Small intestine (tissue), 7 donors: ENCODE results near the gene MYCBPAP. TPM values are rescaled to one million over a fixed set of nuclear protein-coding genes. Genes with fewer than 3 reads are reported as not detected.

Experiments used
- DNase-seq, 2 donors: peaks; one replicate each; pipeline versions ENCODE4 v3.0.0 to v3.0.0-alpha.2; 2013
- FAIRE-seq: peaks from 2 replicates; lab custom pipeline; 2012; peaks lifted over from hg19 to GRCh38; lab: Jason Lieb, UNC
- H3K27ac ChIP-seq, 3 donors: one replicate each; pipeline ENCODE4 v1.5.1; 2013; ENCODE audit warnings: low read length in 2 of 3, mild to moderate bottlenecking in 2 of 3, control low read depth in 1 of 3, inconsistent platforms in 1 of 3, low read depth in 1 of 3, moderate library complexity in 1 of 3
- H3K27me3 ChIP-seq, 3 donors: one replicate each; pipeline ENCODE4 v1.6.1; 2013; ENCODE audit warnings: low read length in 3 of 3, inconsistent platforms in 1 of 3; ENCODE audit not compliant: control insufficient read depth in 3 of 3, insufficient read depth in 3 of 3
- H3K36me3 ChIP-seq, 3 donors: one replicate each; pipeline ENCODE4 v1.6.1; 2013; ENCODE audit warnings: low read length in 3 of 3, inconsistent platforms in 1 of 3, low read depth in 1 of 3, mild to moderate bottlenecking in 1 of 3, moderate library complexity in 1 of 3; ENCODE audit not compliant: control insufficient read depth in 3 of 3, insufficient read depth in 2 of 3
- H3K4me1 ChIP-seq, 3 donors: one replicate each; pipeline ENCODE4 v1.6.1; 2013; ENCODE audit warnings: low read length in 2 of 3, inconsistent platforms in 1 of 3, low read depth in 1 of 3, mild to moderate bottlenecking in 1 of 3, moderate library complexity in 1 of 3; ENCODE audit not compliant: control insufficient read depth in 3 of 3, insufficient read depth in 2 of 3
- H3K4me3 ChIP-seq, 3 donors: one replicate each; pipeline ENCODE4 v1.5.1; 2013; ENCODE audit warnings: low read length in 3 of 3, control low read depth in 1 of 3, inconsistent platforms in 1 of 3, low read depth in 1 of 3, mild to moderate bottlenecking in 1 of 3, moderate library complexity in 1 of 3
- H3K9me3 ChIP-seq, 2 donors: one replicate each; pipeline ENCODE4 v1.6.1; 2013; ENCODE audit warnings: low read depth in 1 of 2, low read length in 1 of 2; ENCODE audit not compliant: control insufficient read depth in 2 of 2, insufficient read depth in 1 of 2
- WGBS, 3 donors: extraction: QIAGEN DNeasy Blood & Tissue Kit; methylation state at CpG; one replicate each; pipeline ENCODE4 v1.1.7; 2013; 5-methylcytosine and 5-hydroxymethylcytosine counted together
- polyA plus RNA-seq, 4 donors: library from polyadenylated mRNA; stranded (reverse) in 3 of 4; unstranded in 1 of 4; fragments of 200-250 nt in 3 of 4; fragments of 120-200 nt in 1 of 4; gene quantifications; one replicate each; pipeline versions ENCODE4 v1.2.1 to v1.2.3, GENCODE V29; 2013
- donor health status: healthy with polysubstance abuse.
- donor health status: control.
- donor health status: control.
- donor health status: Bipolar disorder and iron deficiency.
- donor health status: healthy.

MYCBPAP gene
- polyA plus RNA-seq, 4 donors: 0.13 to 1.6 (median 0.45) TPM; not detected in 1

GRCh38 chr17:50547035-50547735 lies 38.9 kb downstream of the MYCBPAP start, which contains the start of gene SPATA20:
TSS of gene SPATA20 (plus strand) at chr17:50547174. CDS start at chr17:50547209, 35 bp downstream.
- WGBS, 3 donors: 2 to 3% (median 2%) methylated on average over 30 to 42 of the region's 42 CpGs
- Histone ChIP-seq H3K4me1 (peaks cover 0 to 35% (median 4%) of the 10 kb centered on the region in 3 donors), H3K9me3 (no peaks in the 10 kb centered on the region), H3K36me3 (peaks cover 0 to 40% (median 0%) of the 10 kb centered on the region in 3 donors), H3K4me3 (peak within 1 kb of the TSS; percentile 37 to 55 (median 44)), H3K27ac (peak within 1 kb of the TSS in 1 of 3 donors; percentile 37), H3K27me3 (no peaks in the 10 kb centered on the region)
- peak; percentile 92 to 96 for DNase-seq
- FAIRE-seq: no peak

DNA sequence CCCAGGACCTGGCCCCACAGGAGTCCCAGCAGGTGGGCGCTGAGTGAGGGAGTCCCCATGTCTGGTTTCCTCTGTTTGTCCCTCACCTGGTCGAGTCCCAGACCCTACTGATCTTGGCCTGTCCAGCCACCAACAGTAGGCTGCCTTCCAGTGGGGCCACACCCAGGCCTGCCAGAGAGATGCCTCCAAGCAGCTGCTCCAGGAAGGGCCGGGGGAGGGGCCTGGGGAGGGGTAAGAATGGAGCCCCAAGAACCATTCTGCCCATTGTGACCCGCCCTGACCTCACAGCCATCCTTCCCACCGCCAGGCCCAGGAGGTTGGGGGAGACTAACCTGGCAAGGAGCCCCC lies 39.5 kb downstream of the MYCBPAP start:
- H3K27me3 ChIP-seq: no peaks in the 10 kb centered on the region
- no peak overlapping the region for H3K27ac ChIP-seq
- H3K4me1 ChIP-seq: peaks cover 0 to 30% (median 4%) of the 10 kb centered on the region in 3 donors
- no peak for FAIRE-seq
- H3K9me3 ChIP-seq: no peaks in the 10 kb centered on the region
- H3K4me3 ChIP-seq: peak overlapping the region in 1 of 3 donors; percentile 44
- peak; percentile 37 to 39 for DNase-seq
- peaks cover 0 to 42% (median 0%) of the 10 kb centered on the region in 3 donors for H3K36me3 ChIP-seq
- 31 to 70% (median 59%) methylated on average over 5 of the region's 5 CpGs for WGBS, 3 donors

DNA sequence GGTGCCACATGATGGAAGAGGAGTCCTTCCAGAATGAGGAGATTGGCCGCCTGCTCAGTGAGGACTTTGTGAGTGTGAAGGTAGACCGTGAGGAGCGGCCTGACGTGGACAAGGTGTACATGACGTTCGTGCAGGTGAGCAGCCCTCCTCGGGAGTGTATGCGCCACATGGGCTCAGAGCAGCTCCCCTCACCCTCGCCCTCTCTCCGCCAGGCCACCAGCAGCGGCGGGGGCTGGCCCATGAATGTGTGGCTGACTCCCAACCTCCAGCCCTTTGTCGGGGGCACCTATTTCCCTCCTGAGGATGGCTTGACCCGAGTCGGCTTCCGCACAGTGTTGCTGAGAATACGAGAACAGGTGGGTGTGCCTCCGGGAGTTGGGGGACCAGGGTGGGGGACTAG lies 40.6 kb downstream of the MYCBPAP start:
- peaks cover 0 to 19% (median 1%) of the 10 kb centered on the region in 3 donors for H3K4me1 ChIP-seq
- no peaks in the 10 kb centered on the region for H3K27me3 ChIP-seq
- H3K36me3 ChIP-seq: peaks cover 0 to 50% (median 0%) of the 10 kb centered on the region in 3 donors
- no peaks in the 10 kb centered on the region for H3K9me3 ChIP-seq
- H3K27ac ChIP-seq: no peak overlapping the region
- 84 to 88% (median 85%) methylated on average over 18 of the region's 18 CpGs for WGBS, 3 donors
- no peak overlapping the region for H3K4me3 ChIP-seq
- FAIRE-seq (no peak), DNase-seq (no peak)

DNA sequence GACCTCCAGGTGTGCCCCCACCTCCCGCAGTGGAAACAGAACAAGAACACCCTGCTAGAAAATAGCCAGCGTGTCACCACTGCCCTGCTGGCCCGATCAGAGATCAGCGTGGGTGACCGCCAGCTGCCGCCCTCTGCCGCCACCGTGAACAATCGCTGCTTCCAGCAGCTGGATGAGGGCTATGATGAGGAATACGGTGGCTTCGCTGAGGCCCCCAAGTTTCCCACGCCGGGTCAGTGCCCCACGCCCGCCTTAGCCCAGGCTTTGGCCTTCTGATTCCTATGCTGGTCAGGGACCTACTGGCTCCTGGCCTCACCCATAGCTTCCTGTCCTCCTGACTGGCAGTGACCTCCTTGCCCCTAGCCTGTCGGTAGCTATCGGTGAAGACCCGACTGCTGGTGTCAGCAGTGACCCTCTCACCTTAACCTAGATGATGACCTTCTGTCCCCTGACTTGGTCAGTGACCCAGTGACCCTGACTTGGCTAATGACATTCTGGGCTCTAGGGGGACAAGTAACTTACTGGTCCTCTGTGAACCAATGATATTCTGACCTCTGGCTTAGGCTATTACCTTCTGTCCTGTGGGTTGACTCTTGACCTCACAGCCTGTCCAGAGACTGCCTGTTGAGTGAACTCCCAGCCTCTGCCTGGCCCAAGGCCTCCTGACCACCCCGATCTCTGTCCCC lies 41.2 kb downstream of the MYCBPAP start:
- H3K27me3 ChIP-seq: no peaks in the 10 kb centered on the region
- peaks cover 0 to 19% (median 0%) of the 10 kb centered on the region in 3 donors for H3K4me1 ChIP-seq
- WGBS, 3 donors: 91 to 94% (median 93%) methylated on average over 19 of the region's 19 CpGs
- peaks cover 0 to 55% (median 0%) of the 10 kb centered on the region in 3 donors for H3K36me3 ChIP-seq
- no peak overlapping the region for H3K4me3 ChIP-seq
- H3K9me3 ChIP-seq: no peaks in the 10 kb centered on the region
- DNase-seq: no peak
- FAIRE-seq: no peak
- no peak overlapping the region for H3K27ac ChIP-seq

DNA sequence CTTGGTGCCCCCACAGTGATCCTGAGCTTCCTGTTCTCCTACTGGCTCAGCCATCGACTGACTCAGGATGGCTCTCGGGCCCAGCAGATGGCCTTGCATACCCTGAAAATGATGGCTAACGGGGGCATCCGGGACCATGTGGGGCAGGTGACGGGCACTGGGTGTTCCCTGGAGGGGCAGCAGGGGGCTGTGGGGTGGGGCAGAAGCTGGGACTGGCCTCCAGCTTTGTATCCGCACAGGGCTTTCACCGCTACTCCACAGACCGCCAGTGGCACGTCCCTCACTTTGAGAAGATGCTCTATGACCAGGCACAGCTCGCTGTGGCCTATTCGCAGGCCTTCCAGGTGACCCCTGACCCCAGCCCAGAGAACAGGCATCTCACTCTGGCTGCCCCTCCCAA lies 41.7 kb downstream of the MYCBPAP start:
- Histone ChIP-seq H3K27me3 (no peaks in the 10 kb centered on the region), H3K27ac (no peak overlapping the region), H3K9me3 (no peaks in the 10 kb centered on the region), H3K36me3 (peaks cover 0 to 61% (median 0%) of the 10 kb centered on the region in 3 donors), H3K4me1 (peaks cover 0 to 19% (median 0%) of the 10 kb centered on the region in 3 donors), H3K4me3 (no peak overlapping the region)
- DNase-seq (no peak), FAIRE-seq (no peak)
- WGBS, 3 donors: 91 to 95% (median 93%) methylated on average over 11 of the region's 11 CpGs

GRCh38 chr17:50550661-50551432 lies 42.6 kb downstream of the MYCBPAP start:
- WGBS, 3 donors: 68 to 80% (median 78%) methylated on average over 32 of the region's 32 CpGs
- DNase-seq (peak; percentile 52 to 88), FAIRE-seq (no peak)
- Histone ChIP-seq H3K27me3 (no peaks in the 10 kb centered on the region), H3K27ac (no peak overlapping the region), H3K36me3 (peaks cover 0 to 70% (median 0%) of the 10 kb centered on the region in 3 donors), H3K4me3 (no peak overlapping the region), H3K4me1 (peaks cover 0 to 19% (median 0%) of the 10 kb centered on the region in 3 donors), H3K9me3 (no peaks in the 10 kb centered on the region)

GRCh38 chr17:50551433-50551815 lies 43.2 kb downstream of the MYCBPAP start:
- FAIRE-seq: no peak
- Histone ChIP-seq H3K4me1 (peaks cover 0 to 16% (median 0%) of the 10 kb centered on the region in 3 donors), H3K27ac (no peak overlapping the region), H3K36me3 (peaks cover 0 to 74% (median 0%) of the 10 kb centered on the region in 3 donors), H3K27me3 (no peaks in the 10 kb centered on the region), H3K4me3 (no peak overlapping the region), H3K9me3 (no peaks in the 10 kb centered on the region)
- no peak for DNase-seq
- 96 to 98% (median 97%) methylated on average over 8 of the region's 8 CpGs for WGBS, 3 donors

- H3K9me3 ChIP-seq: no peaks in the 10 kb centered on the region
- DNase-seq (no peak), FAIRE-seq (no peak)
- 87 to 94% (median 89%) methylated on average over 11 to 12 of the region's 12 CpGs for WGBS, 3 donors
- no peak overlapping the region for H3K27ac ChIP-seq
- peaks cover 0 to 12% (median 0%) of the 10 kb centered on the region in 3 donors for H3K4me1 ChIP-seq
- peaks cover 0 to 78% (median 0%) of the 10 kb centered on the region in 3 donors for H3K36me3 ChIP-seq
- no peaks in the 10 kb centered on the region for H3K27me3 ChIP-seq
- H3K4me3 ChIP-seq: no peak overlapping the region
Observed at GRCh38 chr17:50551884-50552283, 43.6 kb downstream of the MYCBPAP start.
